Activated CD4-positive, alpha-beta T cell treated with anti-CD3 and anti-CD28 coated beads for 48 hours (primary cell): ENCODE results near the gene PRDM16.

Experiments used
- DNase-seq: peaks from one replicate; pipeline ENCODE4 v3.0.0-alpha.2; 2020

PRDM16 gene

DNA sequence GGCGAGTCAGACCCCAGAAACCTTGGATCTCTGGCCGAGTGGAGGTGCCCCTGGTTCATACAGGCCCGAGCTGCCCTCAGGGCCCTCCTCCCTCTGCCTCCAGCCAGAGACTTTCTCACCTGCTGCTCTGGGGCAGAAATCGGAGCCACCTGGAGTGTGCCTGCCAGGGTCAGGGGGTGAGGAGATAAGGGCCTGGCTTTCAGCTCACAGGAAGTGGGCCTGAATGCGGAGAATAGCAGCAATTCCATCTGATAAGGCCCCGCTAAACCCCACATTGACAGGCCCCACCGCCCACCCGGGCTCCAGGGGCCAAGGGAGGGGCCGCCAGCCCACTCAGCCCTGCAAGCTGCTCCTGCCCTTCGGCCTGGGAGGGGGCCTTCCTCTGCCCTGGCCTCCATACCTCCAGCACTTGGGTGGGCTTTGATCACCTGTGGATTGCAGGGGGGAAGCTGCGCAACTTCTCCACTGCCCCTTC, 261.8 kb downstream of the PRDM16 start:
- no peak for DNase-seq

DNA sequence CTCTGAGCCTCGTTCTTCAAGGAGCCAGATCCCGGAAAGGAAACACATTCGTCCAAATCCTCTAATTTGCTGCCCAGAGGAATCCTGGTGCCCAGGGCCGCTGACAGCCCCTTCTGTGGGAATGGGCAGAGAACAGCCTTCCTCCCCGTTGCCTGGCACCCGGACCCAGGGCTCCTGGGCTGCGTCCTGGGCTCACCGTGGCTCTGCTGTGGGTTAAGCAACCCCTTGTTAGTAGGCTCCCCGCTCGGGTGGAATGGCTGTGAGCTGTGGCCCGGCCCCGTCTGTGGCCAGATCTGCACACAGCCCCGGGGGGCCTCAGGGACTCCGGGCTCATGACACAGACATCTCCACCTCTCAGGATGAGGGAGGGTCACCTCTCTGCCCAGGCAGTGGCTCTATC, 262.6 kb downstream of the PRDM16 start:
- no peak for DNase-seq

DNA sequence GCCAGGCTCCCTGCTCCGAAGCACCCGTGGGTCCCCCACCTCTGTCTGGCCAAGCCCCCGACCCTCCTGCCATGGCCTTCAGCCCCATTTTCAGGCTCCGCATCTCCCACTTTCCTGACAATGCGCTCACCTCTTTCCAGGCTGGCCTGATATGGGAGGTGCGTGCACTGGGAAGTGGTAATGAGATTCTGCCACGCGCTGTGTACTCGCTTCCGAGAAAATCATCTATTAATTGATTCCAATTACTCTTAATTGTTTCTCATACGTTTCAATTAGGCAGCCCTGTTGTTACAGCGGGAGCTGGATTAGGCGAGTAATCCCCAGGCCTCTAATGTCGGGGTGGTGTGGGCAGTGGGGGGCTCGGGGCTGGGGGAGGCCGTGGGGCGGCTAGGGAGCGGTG, 263.0 kb downstream of the PRDM16 start:
- DNase-seq: no peak

DNA sequence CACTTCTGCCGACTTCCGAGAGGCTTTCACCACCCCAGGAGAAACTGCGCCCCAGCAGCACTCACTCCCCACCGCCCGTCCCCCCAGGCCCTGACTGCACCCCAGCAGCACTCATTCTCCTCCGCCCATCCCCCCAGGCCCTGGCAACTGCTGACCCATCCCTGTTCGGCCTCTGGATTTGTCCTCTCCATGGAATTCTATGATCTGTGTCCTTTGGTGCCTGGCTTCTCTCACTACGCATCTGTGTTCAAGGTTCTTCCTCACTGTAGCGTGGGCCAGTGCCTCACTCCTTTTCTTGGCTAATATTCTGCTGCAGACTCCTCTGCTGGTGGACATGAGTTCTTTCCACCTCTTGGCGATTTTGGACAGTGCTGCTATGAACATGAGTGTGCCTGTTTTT, 263.7 kb downstream of the PRDM16 start:
- DNase-seq: no peak

DNA sequence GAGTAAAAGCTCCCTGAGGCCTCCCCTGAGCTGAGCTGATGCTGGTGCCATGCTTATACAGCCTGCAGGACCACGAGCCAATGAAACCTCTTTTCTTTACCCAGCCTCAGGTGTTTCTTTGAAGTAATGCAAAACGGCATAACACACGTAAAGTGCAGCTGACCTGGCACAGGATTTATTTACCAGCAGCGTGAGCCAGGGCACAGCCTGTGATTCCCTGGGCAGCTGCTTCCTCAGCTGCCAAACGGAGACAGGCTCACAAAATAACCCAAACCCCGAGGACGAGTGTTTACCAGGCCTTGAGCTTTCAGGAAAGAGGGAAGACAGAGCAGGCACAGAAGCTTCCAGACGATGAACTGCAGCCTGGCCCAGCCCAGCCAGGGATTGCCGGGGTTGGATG, 264.9 kb downstream of the PRDM16 start:
- no peak for DNase-seq

DNA sequence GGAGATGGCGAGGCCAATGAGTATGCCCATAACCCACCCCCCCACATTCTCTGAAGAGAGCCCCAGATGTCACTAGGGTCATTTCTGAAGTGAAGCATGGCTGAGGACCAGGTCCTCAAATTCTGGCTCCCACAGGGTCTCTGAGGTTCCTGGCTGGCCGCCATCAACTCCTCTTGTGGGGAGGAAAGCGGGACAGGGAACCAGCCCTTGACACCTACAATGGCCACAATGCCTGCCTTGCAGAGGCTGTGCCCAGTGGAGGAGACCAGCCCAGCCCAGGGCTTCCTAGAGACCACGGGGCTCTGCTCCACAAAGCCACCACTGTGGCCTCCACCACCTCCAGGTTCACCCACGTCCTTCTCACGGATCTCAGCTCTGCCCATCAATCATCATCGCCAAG, 265.4 kb downstream of the PRDM16 start:
- DNase-seq: no peak

DNA sequence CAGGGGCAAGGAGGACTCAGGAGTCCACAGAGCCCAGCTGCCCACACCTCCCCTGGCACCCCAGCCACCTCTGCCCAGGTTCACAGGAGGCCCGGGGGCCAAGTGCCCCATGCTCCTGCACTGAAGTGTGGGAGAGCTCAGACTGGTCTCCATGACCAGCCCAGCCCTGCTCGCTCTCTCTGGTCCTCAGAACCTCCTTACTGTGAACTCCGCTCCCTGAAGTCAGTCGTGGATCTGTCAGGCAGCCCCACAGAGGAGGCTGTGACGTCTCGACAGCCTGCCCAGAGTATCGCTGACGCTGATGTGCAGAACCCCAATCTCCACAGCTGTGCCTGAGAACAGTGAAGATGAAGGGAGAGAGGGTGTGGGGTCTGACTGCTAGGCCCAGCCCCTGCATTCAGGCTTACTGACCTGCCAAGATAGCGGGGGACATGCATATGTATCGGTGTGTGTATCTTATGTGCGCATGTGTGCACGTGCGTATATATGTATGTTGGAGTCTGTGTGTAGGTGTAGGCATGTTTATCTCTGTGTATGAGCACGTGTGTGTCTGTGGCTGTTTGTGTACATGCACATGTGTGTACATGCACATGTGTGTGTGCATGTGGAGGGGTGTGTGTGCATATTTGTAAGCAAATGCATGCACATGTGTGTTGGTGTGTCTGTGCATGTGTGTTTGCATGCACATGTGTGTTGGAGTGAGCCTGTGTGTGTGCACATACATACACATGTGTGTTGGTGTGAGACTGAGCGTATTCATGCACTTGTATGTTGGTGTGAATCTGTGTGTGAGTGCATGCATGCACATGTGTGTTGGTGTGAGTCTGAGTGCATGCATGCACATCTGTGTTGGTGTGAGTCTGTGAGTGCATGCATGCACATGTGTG, 267.0 kb downstream of the PRDM16 start:
- DNase-seq: no peak

DNA sequence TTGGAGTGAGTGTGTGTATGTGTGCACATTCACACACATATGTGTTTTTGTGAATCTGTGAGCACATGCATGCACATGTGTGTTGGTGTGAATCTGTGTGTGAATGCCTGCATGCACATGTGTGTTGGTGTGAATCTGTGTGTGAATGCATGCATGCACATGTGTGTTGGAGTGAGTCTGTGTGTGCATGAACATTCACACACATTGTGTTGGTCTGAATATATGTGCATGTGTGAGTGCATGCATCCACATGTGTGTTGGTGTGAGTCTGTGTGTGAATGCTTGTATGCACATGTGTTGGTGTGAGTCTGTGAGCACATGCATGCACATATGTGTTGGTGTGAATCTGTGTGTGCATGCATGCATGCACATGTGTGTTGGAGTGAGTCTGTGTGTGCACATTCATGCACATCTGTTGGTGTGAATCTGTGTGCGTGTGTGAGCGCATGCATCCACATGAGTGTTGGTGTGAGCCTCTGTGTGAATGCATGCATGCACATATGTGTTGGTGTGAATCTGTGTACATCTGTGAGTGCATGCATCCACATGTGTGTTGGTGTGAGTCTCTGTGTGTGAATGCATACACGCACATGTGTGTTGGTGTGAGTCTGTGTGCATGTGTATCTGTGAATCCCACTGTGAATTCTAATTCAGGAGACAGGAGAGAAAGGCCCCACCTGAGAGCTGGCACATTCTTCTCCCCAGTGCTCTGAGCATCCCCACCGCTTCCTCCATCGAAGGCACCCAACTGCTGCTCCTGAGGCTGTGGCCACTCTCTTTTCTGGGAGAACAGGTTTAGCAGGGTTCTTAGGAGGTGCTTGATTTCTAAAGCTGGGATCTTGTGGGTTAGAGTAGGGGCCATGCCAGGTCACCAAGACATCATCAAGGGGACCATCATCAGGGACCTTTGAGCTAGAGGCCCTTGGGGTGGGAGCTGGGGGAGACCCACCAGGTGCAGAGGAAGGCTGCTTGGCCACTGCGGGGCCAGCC, 267.9 kb downstream of the PRDM16 start:
- no peak for DNase-seq

DNA sequence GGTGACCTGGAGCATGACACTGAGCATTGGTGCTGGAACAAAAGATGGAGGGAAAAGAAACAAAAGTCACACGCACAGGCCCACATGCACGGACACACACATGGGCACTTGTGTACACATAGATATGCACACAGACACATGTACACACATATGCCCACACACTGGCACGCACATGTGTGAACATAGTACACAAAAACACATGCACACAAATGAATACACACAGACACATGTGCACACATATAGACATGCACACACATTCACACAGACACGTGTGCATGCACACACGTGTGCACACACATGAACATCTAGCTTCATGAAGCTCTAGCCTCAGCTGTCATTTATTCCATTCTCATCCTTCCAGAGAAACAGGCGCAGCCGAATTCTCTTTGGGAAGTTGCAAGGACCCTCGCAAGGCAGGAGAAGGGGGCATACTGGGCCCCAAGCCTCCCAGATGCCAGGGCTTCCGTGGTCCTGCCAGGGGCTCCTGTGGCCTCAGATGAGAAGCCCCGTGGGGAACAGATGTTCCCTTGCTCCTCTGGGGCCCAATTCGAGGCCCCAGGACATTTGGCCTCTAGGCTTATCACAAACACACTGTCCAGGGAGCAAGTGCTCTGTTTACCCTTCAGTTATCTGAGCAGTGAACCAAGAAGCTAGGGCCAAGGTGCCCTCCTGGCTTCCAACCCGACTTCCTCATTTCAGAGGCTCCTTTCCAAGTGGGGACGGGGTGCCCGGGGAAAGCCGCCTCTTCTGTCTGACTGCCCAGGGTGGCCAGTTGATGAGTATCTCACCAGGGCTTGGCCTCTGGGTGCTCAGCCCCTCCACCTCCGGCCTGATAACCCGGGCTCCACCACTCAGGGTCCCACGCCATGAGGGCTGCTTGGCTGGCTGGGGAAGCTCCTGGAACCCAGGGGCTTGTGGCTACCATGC, 269.1 kb downstream of the PRDM16 start:
- no peak for DNase-seq

DNA sequence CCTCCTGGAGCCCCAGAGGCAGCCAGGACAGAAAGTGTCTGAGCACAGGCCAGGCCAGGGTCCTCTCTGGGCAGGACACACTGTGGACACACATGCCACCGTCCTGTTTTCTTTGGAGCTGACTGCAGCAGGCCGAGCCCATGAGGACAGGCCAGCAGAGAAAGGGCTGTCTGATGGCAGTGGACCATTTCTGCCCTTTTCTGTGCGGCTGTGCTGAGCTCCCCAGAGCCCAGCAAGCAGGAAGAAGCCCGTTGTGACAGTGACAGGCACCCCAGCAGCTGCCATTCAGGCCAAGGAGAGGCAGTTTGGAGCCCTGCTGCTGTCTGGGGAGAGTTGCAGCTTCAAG, 269.7 kb downstream of the PRDM16 start:
- no peak for DNase-seq

DNA sequence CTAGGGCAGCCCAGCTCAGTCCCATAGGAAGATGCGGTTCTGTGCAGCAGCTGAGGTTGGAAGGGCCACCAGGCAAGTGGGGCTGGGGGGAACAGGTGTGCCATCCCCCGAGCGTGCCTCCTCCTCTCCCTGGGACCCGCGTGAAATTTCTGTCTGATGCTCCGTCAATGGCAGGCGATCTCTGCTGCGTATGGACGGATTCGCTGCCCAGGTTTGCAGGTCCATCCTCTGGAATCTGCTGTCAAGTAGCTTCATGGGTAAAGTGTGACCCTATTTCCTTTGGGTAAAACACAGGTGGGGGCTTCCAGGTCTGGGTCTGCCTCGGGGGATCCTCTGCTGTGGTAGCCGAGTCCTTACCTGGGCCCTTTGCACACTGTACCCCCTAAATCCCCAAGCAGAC, 270.9 kb downstream of the PRDM16 start:
- no peak for DNase-seq

DNA sequence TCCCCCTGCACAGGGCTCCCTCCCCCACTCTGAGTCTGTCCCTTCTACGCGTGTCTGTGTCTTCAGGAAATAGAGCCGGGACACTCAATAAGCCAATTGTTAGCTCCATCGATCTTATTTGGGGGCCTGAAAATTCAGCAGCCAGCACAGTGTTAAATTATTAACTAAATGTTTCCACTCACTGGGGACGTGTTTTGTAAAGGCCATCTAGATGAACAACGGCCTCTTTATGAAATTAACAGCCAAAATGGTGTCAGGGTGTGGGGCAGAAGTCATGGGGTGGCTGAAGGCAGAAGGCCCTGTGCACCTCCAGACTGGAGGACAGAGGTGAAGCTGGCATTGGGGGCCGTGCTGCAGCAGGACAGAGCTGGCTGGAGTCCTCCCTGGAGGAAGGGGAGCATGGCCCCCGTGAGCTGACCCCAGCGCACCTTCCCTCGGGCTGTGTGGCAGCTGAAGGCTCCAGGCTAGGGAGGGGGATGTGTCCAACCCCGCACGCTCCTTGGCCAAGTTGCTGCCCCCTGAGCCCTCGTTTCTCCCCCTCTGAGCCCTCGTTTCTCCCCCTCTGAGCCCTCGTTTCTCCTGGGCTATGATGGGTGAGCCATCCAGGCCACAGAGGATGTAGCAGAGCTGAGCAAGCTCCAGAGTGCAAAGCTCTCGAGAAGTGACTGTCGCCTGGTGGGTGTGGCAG, 271.7 kb downstream of the PRDM16 start:
- DNase-seq: no peak

DNA sequence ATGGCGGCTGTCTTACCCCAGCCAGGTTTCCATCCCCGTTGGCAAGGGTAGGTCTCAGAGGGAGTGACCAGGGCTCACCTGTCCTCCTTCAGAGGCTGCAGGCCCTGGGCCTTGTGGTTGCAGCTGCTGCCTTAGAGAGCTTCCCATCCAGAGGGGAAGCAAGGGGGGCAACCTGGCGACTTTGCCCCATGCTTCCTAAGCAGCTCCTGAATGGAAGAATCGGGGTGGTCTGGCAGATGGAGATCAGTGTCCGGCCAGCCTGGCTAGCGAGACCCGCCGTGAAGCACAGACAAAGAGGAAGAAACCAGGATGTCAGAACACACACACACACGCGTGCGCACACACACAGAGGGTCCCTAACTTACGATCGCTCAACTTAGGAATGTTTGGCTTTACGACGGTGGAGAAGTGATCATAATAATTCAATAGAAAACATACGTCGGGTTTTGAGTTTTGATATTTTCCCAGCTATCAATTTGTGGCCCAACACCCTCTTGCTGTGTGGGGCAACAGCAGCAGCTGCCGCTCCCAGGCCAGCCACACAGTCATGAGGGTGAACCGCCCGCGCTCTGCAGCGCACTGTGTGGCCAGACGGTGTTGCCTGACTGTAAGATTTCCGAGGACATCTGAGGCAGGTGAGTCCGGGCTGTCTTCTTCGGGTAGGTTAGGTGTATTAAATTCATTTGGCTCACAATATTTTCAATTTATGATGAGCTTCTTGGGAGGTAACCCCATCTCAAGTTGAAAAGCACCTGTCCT, 272.4 kb downstream of the PRDM16 start:
- no peak for DNase-seq

DNA sequence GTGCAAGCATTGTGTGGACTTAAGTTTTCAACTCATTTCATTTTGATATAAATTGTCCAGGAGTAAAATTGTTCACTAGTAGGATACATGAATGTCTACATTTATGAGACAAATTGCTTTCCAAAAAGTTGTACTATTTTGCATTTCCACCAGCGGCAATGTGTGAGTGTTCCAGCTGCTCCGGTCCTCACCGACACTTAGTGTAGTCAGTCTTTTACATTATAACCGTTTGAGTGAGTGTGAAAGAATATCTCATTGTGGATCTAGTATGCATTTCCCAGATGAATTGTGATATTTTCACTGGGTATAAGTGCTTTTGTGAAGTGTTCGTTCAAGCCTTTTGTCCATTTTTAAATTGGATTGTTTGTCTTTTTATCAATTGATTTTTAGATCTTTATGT, 274.0 kb downstream of the PRDM16 start:
- no peak for DNase-seq

DNA sequence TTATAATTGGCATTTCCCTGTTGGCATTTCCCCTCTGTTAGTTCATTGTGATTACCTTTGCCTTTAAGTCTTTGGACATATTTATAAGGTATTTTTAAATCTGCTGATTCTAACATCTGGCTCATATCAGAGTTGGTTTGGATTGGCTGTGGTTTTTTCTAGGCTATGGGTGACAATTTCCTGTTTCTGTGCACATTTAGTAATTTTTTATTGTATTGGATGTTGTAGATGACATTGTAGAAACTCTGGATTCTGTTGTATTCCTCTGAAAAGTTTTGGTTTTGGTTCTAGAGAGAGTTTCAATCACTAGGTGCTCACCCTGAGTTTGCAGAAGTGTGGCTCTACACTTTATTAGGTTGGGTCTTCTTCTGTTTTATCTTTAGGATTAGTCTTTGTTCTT, 275.4 kb downstream of the PRDM16 start:
- DNase-seq: no peak

DNA sequence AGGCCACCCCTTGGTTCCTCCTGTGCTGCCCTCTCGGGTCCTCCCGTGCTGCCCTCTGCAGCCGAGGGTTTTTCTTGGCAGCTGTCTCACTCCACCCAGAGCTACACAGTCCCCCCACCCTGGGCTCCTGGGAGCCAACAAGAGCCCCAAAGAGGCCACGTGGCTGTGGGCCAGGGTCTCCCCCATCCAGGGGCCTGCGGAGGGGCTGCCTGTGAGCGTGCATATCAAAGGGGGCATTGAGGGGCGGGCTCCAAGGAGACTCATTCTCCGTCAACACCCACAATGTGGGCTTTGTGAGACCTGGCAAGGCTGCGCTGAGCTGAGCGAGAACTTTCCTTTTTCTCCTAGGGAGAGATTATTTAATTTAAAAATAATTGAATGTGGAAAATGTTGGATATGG, 276.8 kb downstream of the PRDM16 start:
- DNase-seq: no peak

DNA sequence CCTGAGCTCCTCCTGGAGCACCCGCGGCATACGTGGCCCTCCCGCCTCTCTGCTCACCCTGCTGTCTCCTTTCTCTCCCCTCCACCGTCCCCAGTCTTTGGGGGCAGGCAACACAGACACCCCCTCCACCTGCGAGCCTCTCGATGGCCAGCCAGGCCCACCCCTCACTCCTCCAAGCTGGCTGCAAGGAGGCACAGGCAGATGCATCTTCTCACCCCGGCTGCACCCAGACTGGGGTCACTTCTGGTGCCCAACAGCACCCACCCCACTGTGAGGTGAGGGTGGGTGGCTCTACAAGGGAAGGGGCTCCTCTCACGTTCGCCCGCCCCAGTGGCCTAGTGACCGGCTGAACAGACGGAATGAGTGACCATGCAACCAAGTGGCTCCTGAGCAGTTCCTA, 277.5 kb downstream of the PRDM16 start:
- DNase-seq: no peak

DNA sequence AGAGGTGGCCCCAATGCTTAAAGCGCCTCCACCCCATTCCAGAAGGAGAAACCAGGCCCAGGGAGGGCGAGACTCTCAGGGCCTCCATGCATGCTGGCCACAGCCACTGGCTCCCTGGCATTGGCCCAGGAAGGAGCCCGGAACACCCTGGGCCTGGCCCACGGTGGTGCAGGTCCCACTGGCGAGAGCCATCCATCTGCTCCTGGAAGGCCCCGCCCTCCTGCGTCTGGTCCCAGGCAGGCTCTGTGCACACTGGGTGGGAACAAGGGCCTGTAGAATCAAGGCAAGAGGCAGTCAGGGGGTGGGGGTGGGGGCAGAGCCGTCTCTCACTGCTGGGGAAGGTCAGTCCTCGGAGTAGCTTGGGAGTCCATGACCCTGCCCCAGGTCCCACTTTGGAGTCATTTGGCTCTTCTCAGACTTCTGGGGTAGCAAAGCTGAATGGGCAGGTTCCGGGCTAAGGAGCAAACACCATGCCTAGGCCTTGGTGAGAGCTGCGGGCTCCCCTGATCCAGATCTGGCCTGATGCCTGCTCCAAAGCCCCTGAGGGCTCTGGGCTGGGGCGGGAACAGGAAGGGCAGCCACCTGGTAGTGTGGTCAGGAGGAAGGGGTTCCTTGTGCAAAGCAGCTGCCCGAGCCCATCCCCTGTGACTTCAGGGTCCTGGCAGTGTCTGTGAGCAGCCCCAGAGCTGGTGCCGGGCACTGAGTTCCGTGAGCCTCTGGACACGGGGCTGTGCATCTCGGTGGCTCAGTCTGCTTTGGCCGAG, 278.4 kb downstream of the PRDM16 start:
- DNase-seq: no peak

DNA sequence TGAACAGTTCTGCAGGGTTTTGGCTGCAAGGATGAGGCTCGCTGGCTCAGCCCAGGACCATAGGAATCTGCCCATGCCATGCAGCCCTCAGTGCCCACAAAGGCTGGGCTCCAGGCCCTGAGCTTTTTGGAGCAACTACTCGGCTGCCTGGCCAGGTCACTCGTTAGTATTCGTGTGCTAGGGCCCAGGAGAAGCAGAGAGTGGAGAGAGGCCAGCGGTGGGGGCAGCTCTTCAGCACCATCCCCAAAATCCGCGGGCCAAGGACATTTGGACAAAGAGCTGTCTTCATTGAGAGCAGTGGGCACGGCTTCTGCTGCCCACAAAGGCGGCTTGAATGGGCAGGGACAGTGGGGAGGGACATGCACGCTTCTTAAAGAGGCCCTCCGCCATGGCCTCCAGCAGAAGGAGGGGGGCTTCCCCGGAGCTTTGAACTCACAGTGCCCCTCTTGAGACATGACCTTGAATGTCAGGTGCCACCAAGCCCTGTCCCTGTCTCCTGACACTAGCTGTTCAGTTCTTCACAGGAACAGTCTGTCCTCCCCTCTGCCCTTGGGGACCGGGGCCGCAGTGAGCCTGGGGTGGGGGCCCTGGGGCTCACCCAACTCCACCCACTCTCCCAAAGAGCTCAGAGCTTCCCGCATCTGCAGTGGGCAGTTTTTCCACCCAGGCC, 279.3 kb downstream of the PRDM16 start:
- no peak for DNase-seq
